K562 (cell line): ENCODE data around the gene IGSF23. TPM values are rescaled to one million over a fixed set of nuclear protein-coding genes. Genes with fewer than 3 reads are reported as not detected.

Source experiments
- BACH1 ChIP-seq: fragments of 200-800 bp; sonication (Bioruptor generic); IDR thresholded peaks from 2 replicates; pipeline ENCODE4 v1.6.1; 2016; ENCODE audit warnings: missing genetic modification characterization, missing compliant biosample characterization
- BRF1 ChIP-seq: IDR thresholded peaks from 3 replicates; pipeline ENCODE4 v1.6.1; 2011; ENCODE audit warnings: borderline replicate concordance, mild to moderate bottlenecking; ENCODE audit not compliant: insufficient read length; ENCODE audit errors: extremely low read depth
- CBX8 ChIP-seq: fragments of 200-600 bp; sonication (generic); IDR thresholded peaks from 2 replicates; pipeline ENCODE4 v1.6.1; 2012; ENCODE audit warnings: borderline replicate concordance, mixed run types, low read depth, mild to moderate bottlenecking, moderate library complexity, mixed read lengths, low read length, control low read depth, inconsistent platforms; ENCODE audit not compliant: poor library complexity, severe bottlenecking; ENCODE audit errors: extremely low read depth
- CCAR2 ChIP-seq: fragments of 200-400 bp; formaldehyde crosslinking; IDR thresholded peaks from 2 replicates; pipeline ENCODE4 v1.6.1; 2017; ENCODE audit warnings: mild to moderate bottlenecking, low read depth, low read length
- CREBBP ChIP-seq: IDR thresholded peaks from one replicate; pipeline ENCODE4 v1.6.1; 2012; ENCODE audit warnings: low read depth, mild to moderate bottlenecking, control low read depth, inconsistent platforms, low read length
- CTBP1 ChIP-seq: fragments of 450-650 bp; IDR thresholded peaks from 2 replicates; pipeline ENCODE4 v1.6.1; 2016; ENCODE audit warnings: borderline replicate concordance
- ESRRA ChIP-seq: fragments of 450-650 bp; IDR thresholded peaks from 2 replicates; pipeline ENCODE4 v1.6.1; 2014; ENCODE audit warnings: low read depth, mild to moderate bottlenecking, moderate library complexity, borderline replicate concordance
- HMGXB4 ChIP-seq: sonication (generic); formaldehyde crosslinking; IDR thresholded peaks from 2 replicates; pipeline ENCODE4 v1.8.1; 2023; ENCODE audit warnings: mild to moderate bottlenecking, missing genetic modification reagents
- JUND ChIP-seq, 2 experiments: IDR thresholded peaks; 2 replicates in 1 of 2; 3 replicates in 1 of 2; pipeline ENCODE4 v1.6.1; 2011; ENCODE audit warnings: borderline replicate concordance in 2 of 2, low read depth in 2 of 2, low read length in 2 of 2, improper control_type of control experiment in 1 of 2, missing biosample characterization in 1 of 2, missing genetic modification characterization in 1 of 2, missing genetic modification reagents in 1 of 2
- MEIS2 ChIP-seq: fragments of 450-650 bp; IDR thresholded peaks from 2 replicates; pipeline ENCODE4 v1.6.1; 2014; ENCODE audit warnings: mild to moderate bottlenecking; ENCODE audit not compliant: partially characterized antibody
- MIER1 ChIP-seq: fragments of 450-650 bp; IDR thresholded peaks from 2 replicates; pipeline ENCODE4 v1.6.1; 2016; ENCODE audit warnings: antibody characterized with exemption, mild to moderate bottlenecking, low read depth
- NFIC ChIP-seq: fragments of 450-650 bp; IDR thresholded peaks from 2 replicates; pipeline ENCODE4 v1.6.1; 2017; ENCODE audit warnings: mild to moderate bottlenecking, inconsistent platforms
- RHOXF2B ChIP-seq: fragments of 250-450 bp; sonication (Bioruptor Pico); conservative IDR thresholded peaks from 2 replicates; pipeline ENCODE4 v1.5.1; 2021
- SMAD1 ChIP-seq: fragments of 150-350 bp; IDR thresholded peaks from 2 replicates; pipeline ENCODE4 v1.6.1; 2014; ENCODE audit warnings: low read length, low read depth; ENCODE audit not compliant: partially characterized antibody
- SMAD4 ChIP-seq: fragments of 250-450 bp; sonication (Bioruptor Pico); conservative IDR thresholded peaks from 2 replicates; pipeline ENCODE4 v1.8.0; 2021; ENCODE audit warnings: inconsistent platforms, mild to moderate bottlenecking, moderate library complexity
- TBP ChIP-seq: optimal IDR thresholded peaks from 2 replicates; pipeline ENCODE3; 2011; ENCODE audit warnings: low read depth, low read length, improper control_type of control experiment
- ZC3H11A ChIP-seq: IDR thresholded peaks from 2 replicates; pipeline ENCODE4 v1.6.1; 2012; ENCODE audit warnings: low read depth, low read length, improper control_type of control experiment
- ZNF696 ChIP-seq: fragments of 250-450 bp; sonication (Bioruptor Pico); conservative IDR thresholded peaks from 2 replicates; pipeline ENCODE4 v1.4.0; 2020; ENCODE audit warnings: mild to moderate bottlenecking, moderate library complexity
- ZNF766 ChIP-seq: fragments of 200-800 bp; sonication (Bioruptor generic); conservative IDR thresholded peaks from 2 replicates; pipeline ENCODE4 v1.6.1; 2016; ENCODE audit warnings: missing genetic modification characterization, missing compliant biosample characterization
- polyA plus RNA-seq, 8 experiments: library from polyadenylated mRNA; depleted of rRNA in 4 of 8; stranded (reverse) in 5 of 8; unstranded in 3 of 8; fragments of >200 nt; fragmentation: Nextera tagmentation in 2 of 8; fragmentation: Illumina TruSeq in 1 of 8; extraction: Ambion mirVana in 2 of 8; extraction: Trizol in 1 of 8; gene quantifications; 2 replicates each; pipeline versions ENCODE4 v1.2.1 to v1.2.3, GENCODE V29; 2011 to 2014; ENCODE audit warnings: inconsistent platforms in 1 of 8, missing spikeins in 1 of 8
- total RNA-seq, 7 experiments: library from RNA; depleted of rRNA in 6 of 7; stranded (reverse); fragments of >200 nt in 6 of 7; fragmentation: Illumina TruSeq in 2 of 7; extraction: Trizol in 2 of 7; gene quantifications; 2 replicates each; pipeline versions ENCODE4 v1.2.1 to v1.2.3, GENCODE V29; 2011 to 2021; ENCODE audit warnings: low replicate concordance in 1 of 7
- TF ChIP-seq, protein P1 (sequence below): fragments of 250-450 bp; sonication (Bioruptor Pico); IDR thresholded peaks from 2 replicates; pipeline ENCODE4 v1.8.0; 2022; ENCODE audit warnings: moderate library complexity, mild to moderate bottlenecking, inconsistent platforms
- TF ChIP-seq, protein P2 (sequence below): sonication (generic); formaldehyde crosslinking; IDR thresholded peaks from 2 replicates; pipeline ENCODE4 v1.9.0; 2022; ENCODE audit warnings: mild to moderate bottlenecking, missing genetic modification reagents

The IGSF23 gene
- total and polyA plus RNA-seq, 9 of the 15 experiments (the other 6 are each of a cell fraction or from before 2014, with no cell fraction given), result not detected

GRCh38 chr19:44592451-44592890 lies 20.9 kb upstream of the IGSF23 start (continued):
- TF ChIP-seq ESRRA (peak; percentile 52; the same call in 1 of the 2 replicates), ZNF696 (no peak), CREBBP (no peak), BACH1 (tag) (no peak), BRF1 (no peak), RHOXF2B (CRISPR knock-in tag) (no peak), CCAR2 (no peak), CTBP1 (peak; percentile 94), SMAD1 (no peak), ZC3H11A (no peak), ZNF766 (no peak), CBX8 (no peak), TBP (no peak), MIER1 (no peak), NFIC (no peak), HMGXB4 (CRISPR knock-in tag) (no peak), JUND (IDR thresholded peaks at IDR 0.05; ENCODE audit: borderline replicate concordance, low read depth, low read length) (0 out of 2 replicates have a peak, but pooled peaks have one; percentile 3), JUND (tag; IDR thresholded peaks at IDR 0.05; ENCODE audit: borderline replicate concordance, low read depth, low read length) (no peak), MEIS2 (peak; percentile 33), SMAD4 (0 out of 2 replicates have a peak, but pooled peaks have one; percentile 17)
- TF ChIP-seq, protein P1, sequence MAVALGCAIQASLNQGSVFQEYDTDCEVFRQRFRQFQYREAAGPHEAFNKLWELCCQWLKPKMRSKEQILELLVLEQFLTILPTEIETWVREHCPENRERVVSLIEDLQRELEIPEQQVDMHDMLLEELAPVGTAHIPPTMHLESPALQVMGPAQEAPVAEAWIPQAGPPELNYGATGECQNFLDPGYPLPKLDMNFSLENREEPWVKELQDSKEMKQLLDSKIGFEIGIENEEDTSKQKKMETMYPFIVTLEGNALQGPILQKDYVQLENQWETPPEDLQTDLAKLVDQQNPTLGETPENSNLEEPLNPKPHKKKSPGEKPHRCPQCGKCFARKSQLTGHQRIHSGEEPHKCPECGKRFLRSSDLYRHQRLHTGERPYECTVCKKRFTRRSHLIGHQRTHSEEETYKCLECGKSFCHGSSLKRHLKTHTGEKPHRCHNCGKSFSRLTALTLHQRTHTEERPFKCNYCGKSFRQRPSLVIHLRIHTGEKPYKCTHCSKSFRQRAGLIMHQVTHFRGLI (CRISPR knock-in tag), result no peak
- TF ChIP-seq, protein P2, sequence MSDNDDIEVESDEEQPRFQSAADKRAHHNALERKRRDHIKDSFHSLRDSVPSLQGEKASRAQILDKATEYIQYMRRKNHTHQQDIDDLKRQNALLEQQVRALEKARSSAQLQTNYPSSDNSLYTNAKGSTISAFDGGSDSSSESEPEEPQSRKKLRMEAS, result no peak
